Liver (tissue), 9 donors: Measurements from ENCODE around the gene DCUN1D3. TPM values are rescaled to one million over a fixed set of nuclear protein-coding genes. Genes with fewer than 3 reads are reported as not detected.
A peak's percentile ranks its signal among the peaks of the same experiment; 100 is the strongest.

Source experiments
- DNase-seq: peaks from one replicate; pipeline ENCODE4 v3.0.0-alpha.2; 2017; ENCODE audit warnings: low spot score
- H3K27ac ChIP-seq, 2 donors: one replicate each; pipeline ENCODE4 v1.7.0; 2013; ENCODE audit warnings: inconsistent platforms in 2 of 2, low read length in 2 of 2, control low read depth in 1 of 2, low read depth in 1 of 2, mild to moderate bottlenecking in 1 of 2
- H3K27me3 ChIP-seq, 4 donors: one replicate each; pipeline versions ENCODE4 v1.6.1 to v1.7.0; 2013; ENCODE audit warnings: low read length in 3 of 4, inconsistent platforms in 1 of 4, mild to moderate bottlenecking in 1 of 4, moderate library complexity in 1 of 4; ENCODE audit not compliant: control insufficient read depth in 4 of 4, insufficient read depth in 4 of 4
- H3K36me3 ChIP-seq, 4 donors: one replicate each; pipeline versions ENCODE4 v1.6.1 to v1.7.0; 2013; ENCODE audit warnings: low read length in 3 of 4, mild to moderate bottlenecking in 3 of 4, low read depth in 1 of 4, moderate library complexity in 1 of 4; ENCODE audit not compliant: control insufficient read depth in 4 of 4, insufficient read depth in 3 of 4
- H3K4me1 ChIP-seq, 4 donors: one replicate each; pipeline versions ENCODE4 v1.6.1 to v1.7.0; 2013; ENCODE audit warnings: low read length in 3 of 4, mild to moderate bottlenecking in 3 of 4, moderate library complexity in 1 of 4; ENCODE audit not compliant: control insufficient read depth in 4 of 4, insufficient read depth in 4 of 4
- H3K4me3 ChIP-seq, 3 donors: one replicate each; pipeline versions ENCODE4 v1.6.1 to v1.7.0; 2013; ENCODE audit warnings: low read length in 3 of 3, control low read depth in 1 of 3, low read depth in 1 of 3, mild to moderate bottlenecking in 1 of 3
- H3K9ac ChIP-seq, 2 donors: one replicate each; pipeline ENCODE4 v1.7.0; 2013; ENCODE audit warnings: low read length in 2 of 2, mild to moderate bottlenecking in 2 of 2, moderate library complexity in 2 of 2, control low read depth in 1 of 2, low read depth in 1 of 2
- H3K9me3 ChIP-seq, 4 donors: one replicate each; pipeline versions ENCODE4 v1.6.1 to v1.7.0; 2013; ENCODE audit warnings: low read length in 3 of 4; ENCODE audit not compliant: control insufficient read depth in 4 of 4
- CTCF ChIP-seq: fragments of 150-350 bp; IDR thresholded peaks from 2 replicates; pipeline ENCODE4 v1.5.1; 2017; ENCODE audit warnings: improper control_type of control experiment, low read depth, low read length; ENCODE audit not compliant: missing input control
- EGR1 ChIP-seq, 2 donors: IDR thresholded peaks; 2 replicates each; pipeline ENCODE4 v1.6.1; 2016 to 2018; ENCODE audit warnings: antibody characterized with exemption in 2 of 2, low read depth in 2 of 2
- FOXA1 ChIP-seq: IDR thresholded peaks from 2 replicates; pipeline ENCODE4 v1.6.1; 2016; ENCODE audit warnings: antibody characterized with exemption
- FOXA2 ChIP-seq: IDR thresholded peaks from 2 replicates; pipeline ENCODE4 v1.6.1; 2016; ENCODE audit warnings: antibody characterized with exemption
- GABPA ChIP-seq, 2 donors: IDR thresholded peaks in 1 of 2; conservative IDR thresholded peaks in 1 of 2; 2 replicates each; pipeline ENCODE4 v1.6.1; 2016; ENCODE audit warnings: antibody characterized with exemption in 2 of 2, mild to moderate bottlenecking in 1 of 2, moderate library complexity in 1 of 2
- HNF4G ChIP-seq: IDR thresholded peaks from 2 replicates; pipeline ENCODE4 v1.6.1; 2016; ENCODE audit warnings: antibody characterized with exemption
- JUND ChIP-seq, 2 donors: IDR thresholded peaks; 2 replicates each; pipeline ENCODE4 v1.6.1; 2016; ENCODE audit warnings: antibody characterized with exemption in 2 of 2
- NR2F2 ChIP-seq: IDR thresholded peaks from 2 replicates; pipeline ENCODE4 v1.6.1; 2016; ENCODE audit warnings: antibody characterized with exemption
- RAD21 ChIP-seq, 2 donors: IDR thresholded peaks; 2 replicates each; pipeline ENCODE4 v1.6.1; 2016; ENCODE audit warnings: antibody characterized with exemption in 2 of 2, mild to moderate bottlenecking in 2 of 2
- RXRA ChIP-seq, 2 donors: IDR thresholded peaks; 2 replicates each; pipeline ENCODE4 v1.6.1; 2017 to 2018; ENCODE audit warnings: antibody characterized with exemption in 2 of 2, mild to moderate bottlenecking in 1 of 2
- TAF1 ChIP-seq: conservative IDR thresholded peaks from 2 replicates; pipeline ENCODE4 v1.6.1; 2016; ENCODE audit warnings: antibody characterized with exemption, mild to moderate bottlenecking
- YY1 ChIP-seq: IDR thresholded peaks from 2 replicates; pipeline ENCODE4 v1.6.1; 2016; ENCODE audit warnings: antibody characterized with exemption, mild to moderate bottlenecking
- WGBS: extraction: QIAGEN DNeasy Blood & Tissue Kit; methylation state at CpG from one replicate; pipeline ENCODE4 v1.1.7; 2013; 5-methylcytosine and 5-hydroxymethylcytosine counted together
- polyA plus RNA-seq, 2 donors: library from polyadenylated mRNA; stranded (reverse) in 1 of 2; unstranded in 1 of 2; fragments of 200-250 nt in 1 of 2; fragments of >200 nt in 1 of 2; fragmentation: Nextera tagmentation in 1 of 2; extraction: Ambion mirVana in 1 of 2; gene quantifications; one replicate each; pipeline versions ENCODE4 v1.2.1 to v1.2.3, GENCODE V29; 2013 to 2015
- total RNA-seq, 2 donors: library from RNA; depleted of rRNA; stranded (reverse); fragments of >200 nt; gene quantifications; one replicate each; pipeline ENCODE4 v1.2.3, GENCODE V29; 2014
- TF ChIP-seq, protein P1 (sequence below): IDR thresholded peaks from 2 replicates; pipeline ENCODE4 v1.6.1; 2016; ENCODE audit warnings: antibody characterized with exemption, mild to moderate bottlenecking
- TF ChIP-seq, protein P2 (sequence below): IDR thresholded peaks from 2 replicates; pipeline ENCODE4 v1.6.1; 2016; ENCODE audit warnings: antibody characterized with exemption
- TF ChIP-seq, protein P3 (sequence below): IDR thresholded peaks from 2 replicates; pipeline ENCODE4 v1.6.1; 2016; ENCODE audit warnings: antibody characterized with exemption
- donor health status: healthy.
- donor health status: healthy.
- donor health status: healthy.
- donor health status: healthy.
- donor health status: healthy.

DCUN1D3 gene
- total and polyA plus RNA-seq, 4 donors = 2.7 to 16.8 (median 4.8) TPM

DNA sequence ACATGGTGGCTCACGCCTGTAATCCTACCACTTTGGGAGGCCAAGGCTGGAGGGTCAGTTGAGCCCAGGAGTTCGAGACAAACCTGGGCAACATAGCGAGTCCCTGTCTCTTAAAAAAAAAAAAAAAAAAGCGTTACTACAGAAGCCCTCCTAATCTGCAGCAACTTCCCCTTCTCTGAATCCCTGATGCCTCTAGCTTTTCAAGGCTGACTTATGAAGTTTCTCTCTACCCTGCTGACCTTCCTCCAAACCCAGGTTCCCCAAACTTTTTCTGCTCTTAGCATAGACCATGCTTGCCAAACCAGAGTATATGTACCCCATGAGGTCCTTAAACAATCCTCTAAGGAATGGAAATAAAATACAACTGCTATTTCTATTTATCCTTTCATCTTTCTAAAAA, 16.8 kb upstream of the DCUN1D3 start:
- Histone ChIP-seq H3K27me3 (no peaks in the 10 kb centered on the region), H3K4me1 (peaks cover 2 to 8% (median 5%) of the 10 kb centered on the region in 4 donors), H3K9me3 (no peaks in the 10 kb centered on the region), H3K27ac (no peak overlapping the region), H3K9ac (no peak overlapping the region), H3K4me3 (no peak overlapping the region), H3K36me3 (peaks cover 0 to 3% (median 2%) of the 10 kb centered on the region in 4 donors)
- WGBS = 89% methylated on average over 4 of the region's 4 CpGs
- TF ChIP-seq, protein P1, sequence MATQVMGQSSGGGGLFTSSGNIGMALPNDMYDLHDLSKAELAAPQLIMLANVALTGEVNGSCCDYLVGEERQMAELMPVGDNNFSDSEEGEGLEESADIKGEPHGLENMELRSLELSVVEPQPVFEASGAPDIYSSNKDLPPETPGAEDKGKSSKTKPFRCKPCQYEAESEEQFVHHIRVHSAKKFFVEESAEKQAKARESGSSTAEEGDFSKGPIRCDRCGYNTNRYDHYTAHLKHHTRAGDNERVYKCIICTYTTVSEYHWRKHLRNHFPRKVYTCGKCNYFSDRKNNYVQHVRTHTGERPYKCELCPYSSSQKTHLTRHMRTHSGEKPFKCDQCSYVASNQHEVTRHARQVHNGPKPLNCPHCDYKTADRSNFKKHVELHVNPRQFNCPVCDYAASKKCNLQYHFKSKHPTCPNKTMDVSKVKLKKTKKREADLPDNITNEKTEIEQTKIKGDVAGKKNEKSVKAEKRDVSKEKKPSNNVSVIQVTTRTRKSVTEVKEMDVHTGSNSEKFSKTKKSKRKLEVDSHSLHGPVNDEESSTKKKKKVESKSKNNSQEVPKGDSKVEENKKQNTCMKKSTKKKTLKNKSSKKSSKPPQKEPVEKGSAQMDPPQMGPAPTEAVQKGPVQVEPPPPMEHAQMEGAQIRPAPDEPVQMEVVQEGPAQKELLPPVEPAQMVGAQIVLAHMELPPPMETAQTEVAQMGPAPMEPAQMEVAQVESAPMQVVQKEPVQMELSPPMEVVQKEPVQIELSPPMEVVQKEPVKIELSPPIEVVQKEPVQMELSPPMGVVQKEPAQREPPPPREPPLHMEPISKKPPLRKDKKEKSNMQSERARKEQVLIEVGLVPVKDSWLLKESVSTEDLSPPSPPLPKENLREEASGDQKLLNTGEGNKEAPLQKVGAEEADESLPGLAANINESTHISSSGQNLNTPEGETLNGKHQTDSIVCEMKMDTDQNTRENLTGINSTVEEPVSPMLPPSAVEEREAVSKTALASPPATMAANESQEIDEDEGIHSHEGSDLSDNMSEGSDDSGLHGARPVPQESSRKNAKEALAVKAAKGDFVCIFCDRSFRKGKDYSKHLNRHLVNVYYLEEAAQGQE = no peak
- TF ChIP-seq TAF1 = no peak
- TF ChIP-seq RXRA (IDR thresholded peaks at IDR 0.05) = no peak
- TF ChIP-seq, protein P2, sequence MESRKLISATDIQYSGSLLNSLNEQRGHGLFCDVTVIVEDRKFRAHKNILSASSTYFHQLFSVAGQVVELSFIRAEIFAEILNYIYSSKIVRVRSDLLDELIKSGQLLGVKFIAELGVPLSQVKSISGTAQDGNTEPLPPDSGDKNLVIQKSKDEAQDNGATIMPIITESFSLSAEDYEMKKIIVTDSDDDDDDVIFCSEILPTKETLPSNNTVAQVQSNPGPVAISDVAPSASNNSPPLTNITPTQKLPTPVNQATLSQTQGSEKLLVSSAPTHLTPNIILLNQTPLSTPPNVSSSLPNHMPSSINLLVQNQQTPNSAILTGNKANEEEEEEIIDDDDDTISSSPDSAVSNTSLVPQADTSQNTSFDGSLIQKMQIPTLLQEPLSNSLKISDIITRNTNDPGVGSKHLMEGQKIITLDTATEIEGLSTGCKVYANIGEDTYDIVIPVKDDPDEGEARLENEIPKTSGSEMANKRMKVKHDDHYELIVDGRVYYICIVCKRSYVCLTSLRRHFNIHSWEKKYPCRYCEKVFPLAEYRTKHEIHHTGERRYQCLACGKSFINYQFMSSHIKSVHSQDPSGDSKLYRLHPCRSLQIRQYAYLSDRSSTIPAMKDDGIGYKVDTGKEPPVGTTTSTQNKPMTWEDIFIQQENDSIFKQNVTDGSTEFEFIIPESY = no peak
- TF ChIP-seq JUND (IDR thresholded peaks at IDR 0.05) = no peak
- no peak for TF ChIP-seq HNF4G
- TF ChIP-seq FOXA2 = no peak
- TF ChIP-seq YY1 = no peak
- DNase-seq = no peak

DNA sequence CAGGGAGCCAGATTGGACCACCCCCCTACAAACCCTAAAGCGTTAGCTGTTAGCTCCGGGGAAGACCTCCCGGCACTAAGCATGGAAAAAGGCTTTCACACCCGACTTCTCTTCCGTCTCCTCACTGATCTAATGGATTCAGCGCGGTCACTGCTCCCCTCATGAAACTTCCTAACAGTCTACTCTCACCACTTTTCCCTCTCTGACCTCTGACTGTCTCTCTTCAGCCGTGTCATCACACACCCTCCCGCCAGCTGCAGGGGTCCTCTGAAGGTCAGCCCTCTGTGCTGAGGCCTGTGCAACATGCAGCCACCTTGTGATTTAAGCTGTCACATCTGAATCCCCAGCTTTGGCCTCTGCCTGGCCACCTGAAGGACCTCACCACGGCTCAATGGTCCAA, 16.1 kb upstream of the DCUN1D3 start:
- TF ChIP-seq FOXA2 (no peak), RXRA (IDR thresholded peaks at IDR 0.05) (no peak), GABPA (IDR thresholded peaks at IDR 0.05 in 1 of 2, conservative IDR thresholded peaks at IDR 0.05 in 1 of 2) (no peak), NR2F2 (no peak)
- peaks cover 2 to 8% (median 5%) of the 10 kb centered on the region in 4 donors for H3K4me1 ChIP-seq
- H3K4me3 ChIP-seq = no peak overlapping the region
- H3K27ac ChIP-seq = no peak overlapping the region
- DNase-seq = no peak
- no peaks in the 10 kb centered on the region for H3K9me3 ChIP-seq
- WGBS = 96% methylated on average over 10 of the region's 10 CpGs
- H3K9ac ChIP-seq = no peak overlapping the region
- no peaks in the 10 kb centered on the region for H3K27me3 ChIP-seq
- peaks cover 0 to 3% (median 2%) of the 10 kb centered on the region in 4 donors for H3K36me3 ChIP-seq

DNA sequence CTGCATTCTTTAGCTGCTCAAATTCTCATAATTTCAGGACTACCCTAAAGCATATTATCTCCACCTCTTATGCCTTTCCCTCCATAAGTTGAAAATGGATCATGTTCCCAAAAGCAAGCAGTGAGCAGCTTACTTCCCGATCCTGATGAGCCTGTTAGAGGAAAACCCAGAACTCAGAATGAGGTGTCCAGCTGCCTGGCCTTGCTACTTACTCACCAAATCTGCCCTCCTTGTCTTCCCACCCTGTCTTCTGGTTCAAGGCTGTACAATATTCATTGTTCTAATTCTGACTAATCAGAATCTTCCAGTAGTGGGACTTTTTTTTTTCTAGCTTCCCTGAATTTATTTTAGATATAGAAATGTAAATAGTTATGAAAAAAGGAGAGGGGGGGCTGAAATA, 11.2 kb upstream of the DCUN1D3 start:
- H3K4me3 ChIP-seq = no peak overlapping the region
- H3K9ac ChIP-seq = no peak overlapping the region
- no peak for DNase-seq
- 75% methylated on average over 1 of the region's 1 CpG for WGBS
- no peaks in the 10 kb centered on the region for H3K27me3 ChIP-seq
- no peaks in the 10 kb centered on the region for H3K36me3 ChIP-seq
- H3K27ac ChIP-seq = peak overlapping the region in 1 of 2 donors; percentile 57
- H3K9me3 ChIP-seq = no peaks in the 10 kb centered on the region
- H3K4me1 ChIP-seq = peaks cover 0 to 5% (median 3%) of the 10 kb centered on the region in 4 donors
- no peak for TF ChIP-seq CTCF
- TF ChIP-seq JUND (IDR thresholded peaks at IDR 0.05) = no peak
- TF ChIP-seq, protein P3, sequence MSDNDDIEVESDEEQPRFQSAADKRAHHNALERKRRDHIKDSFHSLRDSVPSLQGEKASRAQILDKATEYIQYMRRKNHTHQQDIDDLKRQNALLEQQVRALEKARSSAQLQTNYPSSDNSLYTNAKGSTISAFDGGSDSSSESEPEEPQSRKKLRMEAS = no peak
- no peak for TF ChIP-seq RAD21 (IDR thresholded peaks at IDR 0.05)
- TF ChIP-seq, protein P2 = no peak
- TF ChIP-seq, protein P1 = no peak
- no peak for TF ChIP-seq EGR1 (IDR thresholded peaks at IDR 0.05; ENCODE audit: low read depth in 2 of 2)
- TF ChIP-seq FOXA2 = no peak
- no peak for TF ChIP-seq FOXA1
